NCI-H1930 (cell line): ENCODE measurements around the gene GABBR2.

ENCODE experiments used
- DNase-seq, 2 experiments: peaks; one replicate each; lab custom pipeline; 2025; lab: John Stamatoyannopoulos, UW

Gene GABBR2

GRCh38 chr9:98720402-98720801 is 11.7 kb upstream of the GABBR2 start:
- no peak for DNase-seq

GRCh38 chr9:98719055-98719454 is 10.3 kb upstream of the GABBR2 start:
- no peak for DNase-seq

- DNase-seq: no peak
Observed at GRCh38 chr9:98714833-98715232, 6.1 kb upstream of the GABBR2 start.

- DNase-seq: no peak
Observed at GRCh38 chr9:98712987-98713386, 4.3 kb upstream of the GABBR2 start.

- no peak for DNase-seq
Observed at GRCh38 chr9:98709968-98710965, 1.5 kb upstream of the GABBR2 start.

- no peak for DNase-seq
Observed at GRCh38 chr9:98708103-98708932, 417 bp downstream of the GABBR2 start.

- DNase-seq: peak; percentile 59 to 78
Observed at GRCh38 chr9:98707166-98708102, 1.3 kb downstream of the GABBR2 start.

GRCh38 chr9:98706651-98707165 is 2.0 kb downstream of the GABBR2 start:
- no peak for DNase-seq

GRCh38 chr9:98702835-98703380 is 5.8 kb downstream of the GABBR2 start:
- DNase-seq: no peak

GRCh38 chr9:98702340-98702739 is 6.4 kb downstream of the GABBR2 start:
- no peak for DNase-seq

- DNase-seq: no peak
Observed at GRCh38 chr9:98701576-98701975, 7.2 kb downstream of the GABBR2 start.

- no peak for DNase-seq
Observed at GRCh38 chr9:98700801-98701200, 7.9 kb downstream of the GABBR2 start.

GRCh38 chr9:98698856-98699255 is 9.9 kb downstream of the GABBR2 start:
- no peak for DNase-seq

- no peak for DNase-seq
Observed at GRCh38 chr9:98694943-98695342, 13.8 kb downstream of the GABBR2 start.

- DNase-seq: no peak
Observed at GRCh38 chr9:98692392-98692791, 16.3 kb downstream of the GABBR2 start.

- no peak for DNase-seq
Observed at GRCh38 chr9:98691890-98692289, 16.8 kb downstream of the GABBR2 start.

GRCh38 chr9:98690686-98691085 is 18.0 kb downstream of the GABBR2 start:
- DNase-seq: no peak

- DNase-seq: no peak
Observed at GRCh38 chr9:98688710-98689495, 19.8 kb downstream of the GABBR2 start.

GRCh38 chr9:98687911-98688310 is 20.8 kb downstream of the GABBR2 start:
- DNase-seq: no peak
